ENCODE measurements around the gene CXCL1. TPM values are rescaled to one million over a fixed set of nuclear protein-coding genes. Genes with fewer than 3 reads are reported as not detected.

The CXCL1 gene
- total RNA-seq, 1 experiment from 2014 or later, result 0.85 TPM

DNA sequence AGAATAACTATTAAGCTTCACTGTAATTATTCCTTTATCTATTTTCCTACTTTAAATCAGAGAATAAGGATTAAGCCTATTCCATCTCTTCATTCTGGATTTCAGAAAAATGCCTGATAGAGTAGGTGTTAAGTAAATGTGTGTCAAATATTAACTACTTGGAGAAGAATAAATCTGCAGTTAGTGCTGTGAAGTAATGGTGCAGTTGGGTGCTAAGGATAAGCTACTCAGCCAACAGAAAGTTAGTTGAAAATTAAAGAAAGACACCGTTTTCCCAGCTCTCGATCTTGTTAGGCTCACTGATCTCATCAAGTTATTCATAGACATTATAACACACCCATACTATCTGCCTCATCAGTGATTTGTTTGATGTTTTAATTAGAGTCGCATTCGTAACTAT is 9.0 kb upstream of the CXCL1 start:
- Mint-ChIP-seq H3K4me3 (no peak overlapping the region), H3K9me3 (no peaks in the 10 kb centered on the region), H3K36me3 (no peaks in the 10 kb centered on the region), H3K27ac (no peak overlapping the region), H3K4me1 (peaks cover 2% of the 10 kb centered on the region; the same call in 1 of the 2 replicates), H3K27me3 (ENCODE audit: low read depth) (no peaks in the 10 kb centered on the region)
- CTCF ChIA-PET, result interaction anchor here (1.2 to 1.9 kb wide), 3 partner anchors 8 to 105 kb away, joined by 3 to 8 read pairs (median 5); no protein-coding TSS in a partner anchor
- POLR2A ChIA-PET, result no interaction called here
- TF ChIP-seq, protein P1, sequence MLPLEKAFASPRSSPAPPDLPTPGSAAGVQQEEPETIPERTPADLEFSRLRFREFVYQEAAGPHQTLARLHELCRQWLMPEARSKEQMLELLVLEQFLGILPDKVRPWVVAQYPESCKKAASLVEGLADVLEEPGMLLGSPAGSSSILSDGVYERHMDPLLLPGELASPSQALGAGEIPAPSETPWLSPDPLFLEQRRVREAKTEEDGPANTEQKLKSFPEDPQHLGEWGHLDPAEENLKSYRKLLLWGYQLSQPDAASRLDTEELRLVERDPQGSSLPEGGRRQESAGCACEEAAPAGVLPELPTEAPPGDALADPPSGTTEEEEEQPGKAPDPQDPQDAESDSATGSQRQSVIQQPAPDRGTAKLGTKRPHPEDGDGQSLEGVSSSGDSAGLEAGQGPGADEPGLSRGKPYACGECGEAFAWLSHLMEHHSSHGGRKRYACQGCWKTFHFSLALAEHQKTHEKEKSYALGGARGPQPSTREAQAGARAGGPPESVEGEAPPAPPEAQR (CRISPR knock-in tag; IDR thresholded peaks at IDR 0.05), result no peak
- TF ChIP-seq ZNF317 (CRISPR knock-in tag; IDR thresholded peaks at IDR 0.05; ENCODE audit: borderline replicate concordance, low read depth), result no peak
- TF ChIP-seq, protein P2, sequence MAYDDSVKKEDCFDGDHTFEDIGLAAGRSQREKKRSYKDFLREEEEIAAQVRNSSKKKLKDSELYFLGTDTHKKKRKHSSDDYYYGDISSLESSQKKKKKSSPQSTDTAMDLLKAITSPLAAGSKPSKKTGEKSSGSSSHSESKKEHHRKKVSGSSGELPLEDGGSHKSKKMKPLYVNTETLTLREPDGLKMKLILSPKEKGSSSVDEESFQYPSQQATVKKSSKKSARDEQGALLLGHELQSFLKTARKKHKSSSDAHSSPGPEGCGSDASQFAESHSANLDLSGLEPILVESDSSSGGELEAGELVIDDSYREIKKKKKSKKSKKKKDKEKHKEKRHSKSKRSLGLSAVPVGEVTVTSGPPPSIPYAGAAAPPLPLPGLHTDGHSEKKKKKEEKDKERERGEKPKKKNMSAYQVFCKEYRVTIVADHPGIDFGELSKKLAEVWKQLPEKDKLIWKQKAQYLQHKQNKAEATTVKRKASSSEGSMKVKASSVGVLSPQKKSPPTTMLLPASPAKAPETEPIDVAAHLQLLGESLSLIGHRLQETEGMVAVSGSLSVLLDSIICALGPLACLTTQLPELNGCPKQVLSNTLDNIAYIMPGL (CRISPR knock-in tag; IDR thresholded peaks at IDR 0.05), result no peak
- no peak for DNase-seq (ENCODE audit: low spot score)
- no peak for ATAC-seq

DNA sequence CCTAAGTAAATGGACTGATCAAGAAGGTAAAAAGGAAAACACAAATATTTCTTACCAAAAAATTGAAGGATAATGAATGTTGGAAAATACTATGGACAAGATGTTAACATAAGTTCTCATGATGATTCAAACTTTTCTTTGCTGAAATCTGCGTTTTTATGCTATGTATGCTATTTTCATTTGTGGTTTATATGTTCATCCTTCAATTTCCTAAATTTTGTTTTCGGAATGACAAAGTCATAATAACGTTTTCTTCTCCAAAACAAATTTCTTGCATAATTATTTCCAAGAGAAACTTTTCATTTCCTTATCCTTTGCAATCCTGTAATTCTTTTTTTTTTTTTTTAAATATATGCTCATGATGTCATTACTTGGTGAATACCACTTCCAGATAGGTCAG is 8.3 kb upstream of the CXCL1 start:
- ATAC-seq (no peak), DNase-seq (ENCODE audit: low spot score) (no peak)
- peaks cover 2% of the 10 kb centered on the region; the same call in 1 of the 2 replicates for H3K4me1 Mint-ChIP-seq
- ChIA-PET CTCF (interaction anchor here (1.5 kb wide), 1 partner anchor 9 kb away, joined by 5 read pairs; no protein-coding TSS in a partner anchor), POLR2A (no interaction called here)
- no peaks in the 10 kb centered on the region for H3K36me3 Mint-ChIP-seq
- no peak overlapping the region for H3K27ac Mint-ChIP-seq
- no peaks in the 10 kb centered on the region for H3K9me3 Mint-ChIP-seq
- no peaks in the 10 kb centered on the region for H3K27me3 Mint-ChIP-seq (ENCODE audit: low read depth)
- TF ChIP-seq PRRX2 (CRISPR knock-in tag; IDR thresholded peaks at IDR 0.05) (no peak), SP1 (CRISPR knock-in tag; conservative IDR thresholded peaks at IDR 0.05) (no peak), ERG (CRISPR knock-in tag; IDR thresholded peaks at IDR 0.05) (no peak), ZNF423 (CRISPR knock-in tag; IDR thresholded peaks at IDR 0.05) (no peak), USF1 (CRISPR knock-in tag; IDR thresholded peaks at IDR 0.05) (no peak), TCF7 (CRISPR knock-in tag; IDR thresholded peaks at IDR 0.05; ENCODE audit: low read depth) (no peak)
- TF ChIP-seq, protein P3, sequence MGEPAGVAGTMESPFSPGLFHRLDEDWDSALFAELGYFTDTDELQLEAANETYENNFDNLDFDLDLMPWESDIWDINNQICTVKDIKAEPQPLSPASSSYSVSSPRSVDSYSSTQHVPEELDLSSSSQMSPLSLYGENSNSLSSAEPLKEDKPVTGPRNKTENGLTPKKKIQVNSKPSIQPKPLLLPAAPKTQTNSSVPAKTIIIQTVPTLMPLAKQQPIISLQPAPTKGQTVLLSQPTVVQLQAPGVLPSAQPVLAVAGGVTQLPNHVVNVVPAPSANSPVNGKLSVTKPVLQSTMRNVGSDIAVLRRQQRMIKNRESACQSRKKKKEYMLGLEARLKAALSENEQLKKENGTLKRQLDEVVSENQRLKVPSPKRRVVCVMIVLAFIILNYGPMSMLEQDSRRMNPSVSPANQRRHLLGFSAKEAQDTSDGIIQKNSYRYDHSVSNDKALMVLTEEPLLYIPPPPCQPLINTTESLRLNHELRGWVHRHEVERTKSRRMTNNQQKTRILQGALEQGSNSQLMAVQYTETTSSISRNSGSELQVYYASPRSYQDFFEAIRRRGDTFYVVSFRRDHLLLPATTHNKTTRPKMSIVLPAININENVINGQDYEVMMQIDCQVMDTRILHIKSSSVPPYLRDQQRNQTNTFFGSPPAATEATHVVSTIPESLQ (CRISPR knock-in tag; IDR thresholded peaks at IDR 0.05), result no peak
- TF ChIP-seq, protein P2 (CRISPR knock-in tag; IDR thresholded peaks at IDR 0.05), result no peak
- no peak overlapping the region for H3K4me3 Mint-ChIP-seq

GRCh38 chr4:73862322-73862721 is 6.9 kb upstream of the CXCL1 start:
- CTCF ChIA-PET, result interaction anchor here (1.2 to 2.6 kb wide), 3 partner anchors 9 to 272 kb away, joined by 4 to 22 read pairs (median 4); partner anchors contain the start of genes CXCL6 and PF4V1
- Mint-ChIP-seq H3K27ac (no peak overlapping the region), H3K9me3 (no peaks in the 10 kb centered on the region), H3K4me3 (no peak overlapping the region), H3K36me3 (no peaks in the 10 kb centered on the region), H3K27me3 (ENCODE audit: low read depth) (no peaks in the 10 kb centered on the region), H3K4me1 (peaks cover 2% of the 10 kb centered on the region; the same call in 1 of the 2 replicates)
- no peak for DNase-seq (ENCODE audit: low spot score)
- POLR2A ChIA-PET, result no interaction called here
- ATAC-seq, result no peak
- TF ChIP-seq HMGA2 (CRISPR knock-in tag; IDR thresholded peaks at IDR 0.05), result no peak
- no peak for TF ChIP-seq ZNF232 (CRISPR knock-in tag; IDR thresholded peaks at IDR 0.05)
- no peak for TF ChIP-seq NR1H2 (CRISPR knock-in tag; IDR thresholded peaks at IDR 0.05)
- TF ChIP-seq TEAD1 (CRISPR knock-in tag; IDR thresholded peaks at IDR 0.05), result no peak
- no peak for TF ChIP-seq SMAD4 (CRISPR knock-in tag; IDR thresholded peaks at IDR 0.05)
- no peak for TF ChIP-seq ZNF425 (CRISPR knock-in tag; conservative IDR thresholded peaks at IDR 0.05)
- no peak for TF ChIP-seq NFYB (CRISPR knock-in tag; conservative IDR thresholded peaks at IDR 0.05; ENCODE audit: low read depth)
- no peak for TF ChIP-seq FOXP1 (CRISPR knock-in tag; IDR thresholded peaks at IDR 0.05; ENCODE audit: borderline replicate concordance)
- no peak for TF ChIP-seq NR2C2 (CRISPR knock-in tag; IDR thresholded peaks at IDR 0.05)
- TF ChIP-seq SMAD3 (CRISPR knock-in tag; IDR thresholded peaks at IDR 0.05; ENCODE audit: borderline replicate concordance), result no peak

Measured in WTC11 (cell line).